Large intestine (tissue), 3 donors: ENCODE results near the gene PLCL1. TPM values are rescaled to one million over a fixed set of nuclear protein-coding genes. Genes with fewer than 3 reads are reported as not detected.

Experiments
- DNase-seq, 2 donors: peaks; one replicate each; pipeline versions ENCODE4 v3.0.0 to v3.0.0-alpha.2; 2013
- H3K27ac ChIP-seq: one replicate; pipeline ENCODE4 v1.5.1; 2013; ENCODE audit warnings: low read length
- H3K27me3 ChIP-seq: 2 replicates; pipeline ENCODE4 v1.6.1; 2013; ENCODE audit warnings: low read length; ENCODE audit not compliant: control insufficient read depth, insufficient read depth
- H3K36me3 ChIP-seq: 2 replicates; pipeline ENCODE4 v1.6.1; 2013; ENCODE audit warnings: low read length; ENCODE audit not compliant: control insufficient read depth, insufficient read depth
- H3K4me1 ChIP-seq: one replicate; pipeline ENCODE4 v1.6.1; 2013; ENCODE audit warnings: low read length; ENCODE audit not compliant: control insufficient read depth, insufficient read depth
- H3K4me3 ChIP-seq: one replicate; pipeline ENCODE4 v1.5.1; 2013; ENCODE audit warnings: low read length
- H3K9me3 ChIP-seq: one replicate; pipeline ENCODE4 v1.6.1; 2013; ENCODE audit warnings: mild to moderate bottlenecking, low read depth, low read length, moderate library complexity; ENCODE audit not compliant: control insufficient read depth
- WGBS: methylation state at CpG from one replicate; pipeline ENCODE4 v1.1.5; 2013; ENCODE audit warnings: low lambda C conversion rate; ENCODE audit not compliant: insufficient coverage; 5-methylcytosine and 5-hydroxymethylcytosine counted together
- polyA plus RNA-seq: library from polyadenylated mRNA; unstranded; fragments of 120-200 nt; gene quantifications from one replicate; pipeline ENCODE4 v1.2.1, GENCODE V29; 2013

The PLCL1 gene
- polyA plus RNA-seq, 1 donor = 3.3 TPM

GRCh38 chr2:198161151-198161550, 356.8 kb downstream of the PLCL1 start:
- H3K4me1 ChIP-seq = no peaks in the 10 kb centered on the region
- H3K4me3 ChIP-seq = no peak overlapping the region
- no peaks in the 10 kb centered on the region for H3K36me3 ChIP-seq
- DNase-seq = no peak
- no peak overlapping the region for H3K27ac ChIP-seq
- no peaks in the 10 kb centered on the region for H3K9me3 ChIP-seq
- H3K27me3 ChIP-seq = no peaks in the 10 kb centered on the region

GRCh38 chr2:198162276-198162675, 357.9 kb downstream of the PLCL1 start:
- no peak for DNase-seq
- Histone ChIP-seq H3K9me3 (no peaks in the 10 kb centered on the region), H3K36me3 (no peaks in the 10 kb centered on the region), H3K27ac (no peak overlapping the region), H3K4me3 (no peak overlapping the region), H3K4me1 (no peaks in the 10 kb centered on the region), H3K27me3 (no peaks in the 10 kb centered on the region)

GRCh38 chr2:198164843-198165242, 360.4 kb downstream of the PLCL1 start:
- Histone ChIP-seq H3K27me3 (no peaks in the 10 kb centered on the region), H3K27ac (no peak overlapping the region), H3K4me1 (no peaks in the 10 kb centered on the region), H3K9me3 (no peaks in the 10 kb centered on the region), H3K36me3 (no peaks in the 10 kb centered on the region), H3K4me3 (no peak overlapping the region)
- WGBS = no CpG with 5 or more reads among the region's 6 CpGs
- no peak for DNase-seq

- Histone ChIP-seq H3K4me3 (no peak overlapping the region), H3K27me3 (no peaks in the 10 kb centered on the region), H3K4me1 (no peaks in the 10 kb centered on the region), H3K36me3 (no peaks in the 10 kb centered on the region), H3K9me3 (no peaks in the 10 kb centered on the region), H3K27ac (no peak overlapping the region)
- no CpG with 5 or more reads among the region's 4 CpGs for WGBS
- no peak for DNase-seq
These were observed 360.9 kb downstream of the PLCL1 start for GRCh38 chr2:198165289-198165688.

- Histone ChIP-seq H3K4me1 (no peaks in the 10 kb centered on the region), H3K4me3 (no peak overlapping the region), H3K27me3 (no peaks in the 10 kb centered on the region), H3K36me3 (no peaks in the 10 kb centered on the region), H3K9me3 (no peaks in the 10 kb centered on the region), H3K27ac (no peak overlapping the region)
- WGBS = no CpG with 5 or more reads among the region's 2 CpGs
- DNase-seq = no peak
These were observed 363.0 kb downstream of the PLCL1 start for GRCh38 chr2:198167346-198167745.

GRCh38 chr2:198168651-198169050, 364.3 kb downstream of the PLCL1 start:
- H3K27me3 ChIP-seq = peaks cover 2% of the 10 kb centered on the region
- no CpG with 5 or more reads among the region's 1 CpG for WGBS

GRCh38 chr2:198173242-198173641, 368.8 kb downstream of the PLCL1 start:
- Histone ChIP-seq H3K4me1 (no peaks in the 10 kb centered on the region), H3K36me3 (no peaks in the 10 kb centered on the region), H3K9me3 (no peaks in the 10 kb centered on the region), H3K4me3 (no peak overlapping the region), H3K27me3 (peaks cover 2% of the 10 kb centered on the region), H3K27ac (no peak overlapping the region)
- WGBS = 55% methylated on average over 2 of the region's 6 CpGs
- no peak for DNase-seq

More at GRCh38 chr2:198168651-198169050, 364.3 kb downstream of the PLCL1 start:
- no peak overlapping the region for H3K4me3 ChIP-seq
- no peak for DNase-seq
- H3K27ac ChIP-seq = no peak overlapping the region
- H3K9me3 ChIP-seq = no peaks in the 10 kb centered on the region
- H3K4me1 ChIP-seq = no peaks in the 10 kb centered on the region
- no peaks in the 10 kb centered on the region for H3K36me3 ChIP-seq

- Histone ChIP-seq H3K27me3 (peaks cover 2% of the 10 kb centered on the region), H3K4me1 (no peaks in the 10 kb centered on the region), H3K4me3 (no peak overlapping the region), H3K27ac (no peak overlapping the region), H3K36me3 (no peaks in the 10 kb centered on the region), H3K9me3 (peaks cover 2% of the 10 kb centered on the region)
- WGBS = 60% methylated on average over 1 of the region's 2 CpGs
- DNase-seq = no peak
These were observed 369.5 kb downstream of the PLCL1 start for GRCh38 chr2:198173864-198174263.

GRCh38 chr2:198175271-198175670, 370.9 kb downstream of the PLCL1 start:
- H3K27ac ChIP-seq = no peak overlapping the region
- no peaks in the 10 kb centered on the region for H3K4me1 ChIP-seq
- peaks cover 6% of the 10 kb centered on the region for H3K9me3 ChIP-seq
- no peaks in the 10 kb centered on the region for H3K36me3 ChIP-seq
- 40% methylated on average over 1 of the region's 3 CpGs for WGBS
- no peak overlapping the region for H3K4me3 ChIP-seq
- H3K27me3 ChIP-seq = peaks cover 2% of the 10 kb centered on the region
- no peak for DNase-seq

- H3K27ac ChIP-seq = no peak overlapping the region
- H3K4me1 ChIP-seq = no peaks in the 10 kb centered on the region
- no peaks in the 10 kb centered on the region for H3K36me3 ChIP-seq
- no peak overlapping the region for H3K4me3 ChIP-seq
- DNase-seq = no peak
- peaks cover 2% of the 10 kb centered on the region for H3K27me3 ChIP-seq
- WGBS = no CpG with 5 or more reads among the region's 2 CpGs
- H3K9me3 ChIP-seq = peaks cover 6% of the 10 kb centered on the region
These were observed 372.6 kb downstream of the PLCL1 start for GRCh38 chr2:198177040-198177439.

- H3K36me3 ChIP-seq = no peaks in the 10 kb centered on the region
- DNase-seq = no peak
- H3K4me3 ChIP-seq = no peak overlapping the region
- peaks cover 6% of the 10 kb centered on the region for H3K9me3 ChIP-seq
- no peaks in the 10 kb centered on the region for H3K27me3 ChIP-seq
- no peaks in the 10 kb centered on the region for H3K4me1 ChIP-seq
- no peak overlapping the region for H3K27ac ChIP-seq
These were observed 374.4 kb downstream of the PLCL1 start for GRCh38 chr2:198178766-198179165.
